BJ (cell line): Measurements from ENCODE around the gene BRAP. TPM values are rescaled to one million over a fixed set of nuclear protein-coding genes. Genes with fewer than 3 reads are reported as not detected.
A peak's percentile ranks its signal among the peaks of the same experiment; 100 is the strongest.

Experiments used
- CTCF ChIA-PET: fragments of 350-600 bp; formaldehyde crosslinking; extraction: SDS; loops from one replicate; lab custom pipeline; 2021; ENCODE audit warnings: antibody characterized with exemption, inconsistent platforms; lab: Yijun Ruan, JAX
- POLR2A ChIA-PET: fragments of 300-600 bp; sonication (Branson Sonifier 250); formaldehyde crosslinking; extraction: SDS; loops from one replicate; lab custom pipeline; 2021; ENCODE audit warnings: antibody characterized with exemption; lab: Charles Lee
- DNase-seq: peaks from one replicate; pipeline ENCODE4 v3.0.0-alpha.2; 2011; ENCODE audit warnings: low read depth
- H3K27me3 ChIP-seq: 2 replicates; pipeline ENCODE4 v1.6.0; 2011; ENCODE audit warnings: low read length; ENCODE audit not compliant: control insufficient read depth, insufficient read depth
- H3K36me3 ChIP-seq: 2 replicates; pipeline ENCODE4 v1.5.1; 2011; ENCODE audit warnings: low read length; ENCODE audit not compliant: control insufficient read depth, insufficient read depth
- H3K4me3 ChIP-seq: 2 replicates; pipeline ENCODE4 v1.5.1; 2011; ENCODE audit warnings: low read depth, mild to moderate bottlenecking, control low read depth, low read length
- polyA plus RNA-seq: library from polyadenylated mRNA; depleted of rRNA; stranded (reverse); fragments of >200 nt; gene quantifications from 2 replicates; pipeline ENCODE4 v1.2.3, GENCODE V29; 2011
- TF ChIP-seq, protein P1 (sequence below): IDR thresholded peaks from 2 replicates; pipeline ENCODE4 v1.5.1; 2011; ENCODE audit warnings: low read depth, mild to moderate bottlenecking, control low read depth, inconsistent platforms, low read length, moderate library complexity; ENCODE audit not compliant: insufficient read depth

Gene BRAP
- polyA plus RNA-seq, 1 experiment = 15.8 TPM

DNA sequence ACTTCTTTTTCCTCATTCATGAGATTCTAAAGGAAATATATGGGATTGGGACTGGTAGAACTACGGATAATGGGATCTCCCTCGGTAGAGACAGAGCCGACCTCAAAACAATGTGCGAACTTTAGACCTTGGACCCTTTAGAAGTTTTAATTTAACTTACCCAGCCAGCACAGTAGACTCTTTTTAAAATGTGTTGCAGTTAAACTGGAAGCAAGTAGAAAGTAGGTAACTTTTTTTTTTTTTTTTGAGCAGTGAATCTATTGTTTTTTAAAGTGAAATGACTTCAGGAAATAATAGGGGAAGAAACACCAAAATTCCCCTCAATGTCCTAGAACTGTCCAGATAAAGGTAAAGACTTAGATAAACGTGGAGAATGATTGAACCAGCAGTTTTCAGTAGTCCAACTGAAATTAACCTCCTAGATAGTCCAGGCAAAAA is 85.5 kb downstream of the BRAP start:
- DNase-seq = no peak
- Histone ChIP-seq H3K4me3 (peak overlapping the region; percentile 99), H3K36me3 (no peaks in the 10 kb centered on the region), H3K27me3 (no peaks in the 10 kb centered on the region)
- CTCF ChIA-PET = no interaction called here
- POLR2A ChIA-PET = no interaction called here
- TF ChIP-seq, protein P1, sequence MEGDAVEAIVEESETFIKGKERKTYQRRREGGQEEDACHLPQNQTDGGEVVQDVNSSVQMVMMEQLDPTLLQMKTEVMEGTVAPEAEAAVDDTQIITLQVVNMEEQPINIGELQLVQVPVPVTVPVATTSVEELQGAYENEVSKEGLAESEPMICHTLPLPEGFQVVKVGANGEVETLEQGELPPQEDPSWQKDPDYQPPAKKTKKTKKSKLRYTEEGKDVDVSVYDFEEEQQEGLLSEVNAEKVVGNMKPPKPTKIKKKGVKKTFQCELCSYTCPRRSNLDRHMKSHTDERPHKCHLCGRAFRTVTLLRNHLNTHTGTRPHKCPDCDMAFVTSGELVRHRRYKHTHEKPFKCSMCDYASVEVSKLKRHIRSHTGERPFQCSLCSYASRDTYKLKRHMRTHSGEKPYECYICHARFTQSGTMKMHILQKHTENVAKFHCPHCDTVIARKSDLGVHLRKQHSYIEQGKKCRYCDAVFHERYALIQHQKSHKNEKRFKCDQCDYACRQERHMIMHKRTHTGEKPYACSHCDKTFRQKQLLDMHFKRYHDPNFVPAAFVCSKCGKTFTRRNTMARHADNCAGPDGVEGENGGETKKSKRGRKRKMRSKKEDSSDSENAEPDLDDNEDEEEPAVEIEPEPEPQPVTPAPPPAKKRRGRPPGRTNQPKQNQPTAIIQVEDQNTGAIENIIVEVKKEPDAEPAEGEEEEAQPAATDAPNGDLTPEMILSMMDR = no peak

DNA sequence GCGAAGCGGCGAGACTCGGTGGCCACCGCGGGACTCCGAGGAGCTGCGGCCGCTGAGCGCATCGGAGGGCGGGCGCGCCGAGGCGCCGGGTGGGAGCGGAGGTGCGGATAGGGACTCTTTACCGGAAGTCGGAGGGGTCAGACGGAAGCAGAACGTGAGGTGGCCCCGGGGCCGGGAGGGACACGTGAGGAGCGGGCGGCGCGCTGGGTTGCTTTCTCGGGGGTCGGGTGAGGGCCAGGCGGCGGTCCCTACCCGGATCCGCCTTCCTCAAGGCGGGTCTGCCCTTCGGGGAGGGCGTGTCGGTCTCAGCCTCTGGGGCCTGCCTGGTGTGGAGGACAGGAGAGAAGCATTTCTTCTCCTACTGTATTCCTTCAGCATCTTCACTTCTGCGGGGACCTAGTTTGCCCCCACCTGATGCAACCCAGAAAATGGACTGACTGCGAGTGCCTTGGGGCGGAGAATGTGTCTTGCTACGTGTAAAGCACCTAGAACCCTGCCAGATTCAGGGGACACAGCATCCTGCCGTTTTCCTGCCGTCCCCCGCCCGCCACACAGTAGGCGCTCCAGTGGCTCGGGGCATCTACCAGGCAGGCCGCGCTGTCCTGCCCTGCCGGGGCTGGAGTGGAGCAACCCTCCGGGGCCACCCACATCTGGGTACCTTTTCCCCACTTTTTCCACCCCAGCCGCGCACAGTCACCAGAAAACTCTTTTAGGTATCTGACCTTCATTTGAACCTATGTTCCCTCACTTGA is 86.1 kb downstream of the BRAP start:
- CTCF ChIA-PET = no interaction called here
- POLR2A ChIA-PET = no interaction called here
- TF ChIP-seq, protein P1 = no peak

DNA sequence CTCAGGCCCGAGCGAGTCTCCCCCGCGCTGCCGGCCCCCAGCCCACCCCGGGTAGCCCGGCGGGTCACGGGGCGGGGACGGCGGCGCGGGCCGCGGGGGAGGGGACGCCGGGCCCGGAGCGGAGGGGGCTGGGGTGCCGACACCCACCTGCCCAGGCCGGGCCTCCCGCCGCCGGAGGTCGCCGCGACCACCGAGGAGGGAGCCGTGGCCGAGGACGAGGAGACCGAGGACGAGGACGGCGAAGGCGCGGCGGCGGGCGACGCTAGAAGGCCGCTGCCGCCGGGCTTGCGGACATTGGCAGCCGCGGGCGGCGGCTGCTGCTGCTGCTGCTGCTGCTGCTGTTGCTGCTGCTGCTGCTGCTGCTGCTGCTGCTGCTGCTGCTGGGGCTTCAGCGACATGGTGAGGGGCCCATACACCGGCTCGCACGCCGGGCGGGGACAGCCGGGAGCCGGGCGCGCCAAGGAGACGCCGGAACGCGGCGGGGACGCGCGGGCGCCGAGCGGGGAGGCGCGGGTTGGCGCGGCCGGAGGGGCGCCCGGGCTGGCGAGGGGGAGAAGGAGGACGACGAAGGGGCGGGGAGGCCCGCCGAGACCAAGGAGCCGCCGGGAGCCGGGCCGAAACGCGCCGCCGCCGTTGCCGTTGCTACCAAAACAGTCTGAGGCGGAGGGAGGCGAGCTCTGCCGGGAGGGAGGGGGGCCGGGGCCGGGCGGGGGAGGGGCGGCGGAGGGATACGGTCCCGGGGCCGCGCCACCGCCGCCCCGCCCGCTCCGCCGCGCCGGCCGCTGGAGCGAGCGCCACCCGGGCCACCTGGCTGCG is 86.9 kb downstream of the BRAP start, which contains the start of gene ATXN2:
Gene ATXN2, minus strand, starts transcription at position 679 of the 816 bp plus-strand sequence. Its CDS starts 281 bp downstream, at position 398.
- Histone ChIP-seq H3K36me3 (no peaks in the 10 kb centered on the region), H3K27me3 (no peaks in the 10 kb centered on the region), H3K4me3 (peak within 1 kb of the TSS; percentile 99)
- no peak for DNase-seq
- POLR2A ChIA-PET = no interaction called here
- CTCF ChIA-PET = no interaction called here
- TF ChIP-seq, protein P1 = no peak

More for the DNA sequence above, 86.1 kb downstream of the BRAP start:
- Histone ChIP-seq H3K4me3 (peak overlapping the region; percentile 99), H3K27me3 (no peaks in the 10 kb centered on the region), H3K36me3 (no peaks in the 10 kb centered on the region)
- peak; percentile 45 for DNase-seq

DNA sequence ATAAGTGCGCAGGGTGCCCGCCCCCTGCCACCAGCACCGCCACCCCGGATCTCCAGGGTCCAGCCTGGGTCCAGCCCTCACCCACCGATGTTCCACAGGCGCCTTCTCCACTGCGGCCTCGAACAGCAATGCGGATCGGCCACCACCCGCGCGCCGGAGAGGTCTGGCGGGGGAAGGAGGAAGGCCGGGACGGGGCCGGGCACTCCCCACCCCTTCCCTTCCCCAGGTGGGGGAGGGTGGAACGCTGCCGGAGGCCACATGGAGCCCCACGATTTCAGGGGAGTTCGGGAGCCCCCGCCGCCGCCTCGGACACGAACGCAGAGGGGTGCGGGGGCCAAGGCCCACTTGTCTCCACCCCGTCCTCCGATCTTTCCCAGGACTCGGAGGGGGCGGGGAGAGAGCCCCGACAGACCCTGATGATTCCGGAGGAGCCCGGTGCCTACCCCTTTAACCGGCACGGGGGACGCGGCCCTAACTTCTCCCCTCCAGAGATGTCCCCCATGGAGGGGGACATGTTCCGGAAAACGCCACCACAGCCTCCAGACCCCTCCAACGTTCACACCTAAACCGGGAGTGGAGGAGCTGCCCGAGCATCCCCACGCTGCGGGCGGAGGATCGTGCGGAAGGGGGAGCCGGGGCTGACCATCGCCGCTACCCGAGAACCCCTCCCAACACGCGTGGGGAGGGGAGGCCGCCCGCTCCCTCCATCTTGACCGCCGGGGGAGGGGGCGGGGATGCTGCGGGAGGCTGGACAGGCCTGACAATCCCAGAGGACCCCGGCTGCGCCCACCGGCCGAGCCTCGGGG is 87.7 kb downstream of the BRAP start:
- POLR2A ChIA-PET = no interaction called here
- H3K27me3 ChIP-seq = no peaks in the 10 kb centered on the region
- H3K36me3 ChIP-seq = no peaks in the 10 kb centered on the region
- CTCF ChIA-PET = no interaction called here
- no peak for DNase-seq
- H3K4me3 ChIP-seq = peak overlapping the region; percentile 99
- TF ChIP-seq, protein P1 = no peak
